ENCODE results near the gene AADACL4.
A peak's percentile ranks its signal among the peaks of the same experiment; 100 is the strongest.

AADACL4 gene

DNA sequence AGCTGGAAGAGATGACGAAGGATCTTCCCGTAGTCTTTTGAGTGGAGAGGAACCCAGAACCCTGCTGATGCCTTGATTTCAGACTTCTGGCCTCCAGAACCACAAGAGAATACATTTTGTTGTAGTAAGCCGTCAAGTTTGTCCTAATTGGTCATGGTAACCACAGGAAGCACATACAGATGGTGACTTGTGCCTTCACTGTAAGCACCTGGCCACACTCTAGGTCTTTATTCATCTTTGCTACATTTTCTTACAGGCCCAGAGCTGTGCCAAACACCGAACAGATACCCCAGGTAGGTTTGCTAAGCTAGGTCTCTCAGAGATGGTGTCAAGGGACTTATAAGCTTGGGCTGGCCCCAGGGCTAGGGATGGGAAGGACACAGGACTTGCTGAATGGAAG is 30.7 kb upstream of the AADACL4 start:
- DNase-seq (ENCODE audit: low read depth) = no peak

DNA sequence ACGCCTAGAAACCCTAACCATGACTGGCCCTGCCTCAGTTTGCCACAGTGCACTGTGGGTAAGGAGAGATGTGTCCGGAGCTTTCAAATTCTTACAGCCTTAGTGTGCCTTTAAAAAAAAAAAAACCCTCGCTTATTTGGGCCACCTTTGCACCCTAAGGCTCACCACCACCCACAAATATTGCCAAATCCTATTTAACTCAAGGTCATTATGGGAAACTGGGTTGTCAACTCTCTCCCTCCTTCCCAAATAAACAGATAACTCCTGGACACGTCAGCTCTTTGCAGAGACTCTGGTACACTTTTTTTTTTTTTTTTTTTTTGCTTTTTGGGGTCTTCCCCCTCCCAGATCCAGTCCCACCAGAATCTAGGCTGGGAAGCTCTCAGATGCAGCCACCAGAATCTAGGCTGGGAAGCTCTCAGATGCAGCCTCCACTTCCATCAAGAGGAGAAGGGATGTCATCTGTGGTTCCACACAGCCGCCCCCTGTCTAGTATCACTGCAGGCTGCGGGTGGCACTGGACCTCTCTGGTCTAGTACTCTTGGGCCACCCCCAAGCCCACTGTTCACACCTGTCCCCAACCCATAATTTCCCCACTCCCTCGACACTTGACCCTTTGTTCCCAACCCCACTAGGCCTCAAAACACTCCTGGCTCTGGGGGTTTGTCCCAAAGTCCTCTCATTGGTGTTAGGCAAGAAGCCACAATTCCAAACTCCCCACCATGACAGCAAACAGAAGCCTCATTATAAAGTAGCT is 29.3 kb upstream of the AADACL4 start:
- DNase-seq (ENCODE audit: low read depth) = no peak

DNA sequence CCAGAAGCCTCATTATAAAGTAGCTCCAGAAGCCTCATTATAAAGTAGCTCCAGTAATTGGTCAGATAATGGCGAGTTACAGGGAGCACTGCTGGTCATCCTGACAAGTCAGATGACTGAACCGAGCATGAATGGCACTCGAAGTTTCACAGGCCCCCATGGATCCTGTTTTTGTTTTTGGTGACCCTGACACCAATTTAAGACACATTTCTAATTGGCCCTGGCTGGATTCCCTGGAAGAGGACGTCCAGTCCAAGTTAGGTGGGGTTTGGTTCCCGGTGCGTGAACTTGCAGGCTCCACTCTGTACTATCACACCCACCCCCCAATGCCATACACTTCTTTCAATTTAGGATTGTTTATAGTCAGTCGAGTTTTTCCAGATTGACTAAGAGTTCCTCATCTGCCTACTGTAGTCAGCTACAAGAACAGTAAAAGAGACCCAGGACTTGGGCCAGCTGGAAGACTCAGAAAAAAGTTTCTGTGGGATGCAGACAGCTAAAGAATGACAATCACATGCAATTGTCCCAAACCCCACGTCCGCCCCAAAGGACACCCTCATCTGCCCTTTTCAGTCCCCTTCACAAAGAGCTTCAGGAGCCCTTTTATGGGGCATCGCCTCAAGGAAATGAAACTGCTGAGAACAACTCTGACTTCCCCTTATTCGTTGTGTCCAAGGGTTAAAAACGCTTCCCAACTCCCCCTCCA is 28.6 kb upstream of the AADACL4 start:
- no peak for DNase-seq (ENCODE audit: low read depth)

DNA sequence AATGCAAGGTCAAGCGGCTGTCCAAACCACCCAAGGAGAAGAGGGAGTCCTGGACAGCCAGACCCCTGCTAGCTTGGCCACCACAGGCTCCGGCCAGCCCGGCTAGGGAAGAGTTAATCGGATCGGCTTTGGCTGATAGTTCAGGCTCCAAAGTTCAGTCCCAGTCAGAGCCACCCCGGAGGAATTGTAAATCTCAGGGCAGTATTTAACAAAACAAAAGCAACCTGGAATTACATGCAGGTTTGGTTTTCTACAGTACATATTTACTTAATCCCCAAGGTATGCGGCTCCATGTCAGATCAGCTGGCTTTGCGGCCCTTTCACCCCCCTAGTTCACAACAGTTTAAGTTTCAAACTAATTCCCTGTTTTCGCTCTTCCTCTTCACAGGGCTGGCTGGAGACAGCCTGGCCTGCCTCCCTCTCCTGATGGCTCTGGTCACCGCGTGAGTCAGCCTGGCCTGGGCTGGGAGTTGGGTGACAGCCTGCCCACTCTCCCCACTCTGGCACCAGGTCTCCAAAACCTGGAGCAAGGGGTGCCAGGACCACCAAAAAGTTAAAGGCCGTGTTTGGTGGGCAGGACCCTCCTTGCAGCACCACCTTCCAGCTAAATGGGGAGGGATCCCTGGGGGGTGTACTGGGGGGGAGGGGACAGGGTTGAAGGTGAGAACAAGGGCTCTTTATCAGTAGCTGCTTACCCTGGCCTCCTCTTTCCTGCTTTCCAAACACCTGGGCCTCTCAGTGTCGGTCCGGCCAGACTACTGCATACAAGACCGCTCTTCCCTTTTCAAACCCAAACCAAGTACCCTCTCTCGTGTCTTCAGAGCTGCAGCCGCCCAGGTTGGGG is 27.8 kb upstream of the AADACL4 start:
- no peak for DNase-seq (ENCODE audit: low read depth)

DNA sequence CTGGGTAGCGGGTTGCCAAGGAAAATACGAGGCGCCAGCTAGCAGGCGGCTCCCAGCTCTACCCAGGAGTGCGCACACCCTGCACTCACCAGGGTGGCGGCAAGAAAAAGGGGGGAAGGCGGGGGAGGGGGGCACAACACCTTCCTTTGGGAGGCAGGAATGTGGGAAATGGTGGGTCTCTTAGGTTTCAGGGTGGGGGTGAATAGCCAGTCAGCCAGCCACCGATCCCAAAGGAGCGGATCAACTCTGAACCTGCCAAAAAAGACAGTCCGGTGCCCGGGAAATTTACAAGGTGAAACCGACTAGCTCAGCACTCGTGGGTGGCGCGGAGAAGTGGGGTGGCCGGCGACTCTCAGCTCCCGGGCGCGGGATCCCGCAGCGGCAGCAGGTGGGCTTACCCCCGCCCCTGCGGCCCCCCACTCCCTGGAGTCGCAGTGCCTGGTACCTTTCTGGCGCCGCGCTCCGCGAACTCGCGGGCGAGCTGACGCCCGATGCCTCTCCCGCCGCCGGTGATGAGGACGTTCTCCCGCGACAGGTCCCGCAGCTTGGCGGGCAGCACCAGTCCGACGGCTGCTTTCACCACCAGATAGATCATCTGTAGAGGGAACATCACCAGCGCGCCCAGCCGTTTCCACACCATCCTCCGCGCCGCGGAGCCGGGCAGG is 27.0 kb upstream of the AADACL4 start:
- DNase-seq (ENCODE audit: low read depth) = no peak

DNA sequence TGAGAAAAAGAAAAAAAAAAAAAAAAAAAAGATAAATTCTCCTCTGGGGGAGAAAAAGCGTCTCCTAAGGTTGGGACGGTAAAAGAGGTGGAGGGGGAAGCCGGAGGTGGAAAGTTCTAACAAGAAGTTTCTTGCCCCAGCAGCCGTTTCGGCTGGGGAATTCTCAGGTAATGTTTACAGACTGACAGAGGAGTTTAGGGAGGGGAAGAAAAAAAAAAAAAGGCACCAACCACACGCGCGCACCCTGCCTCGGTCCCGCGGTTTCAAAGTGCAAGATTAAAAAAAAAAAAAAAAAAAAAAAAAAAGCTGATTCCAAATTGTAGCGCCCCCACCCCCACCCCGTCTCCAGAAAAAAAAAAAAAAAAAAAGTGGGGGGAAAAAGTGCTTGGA is 26.4 kb upstream of the AADACL4 start:
- no peak for DNase-seq (ENCODE audit: low read depth)

DNA sequence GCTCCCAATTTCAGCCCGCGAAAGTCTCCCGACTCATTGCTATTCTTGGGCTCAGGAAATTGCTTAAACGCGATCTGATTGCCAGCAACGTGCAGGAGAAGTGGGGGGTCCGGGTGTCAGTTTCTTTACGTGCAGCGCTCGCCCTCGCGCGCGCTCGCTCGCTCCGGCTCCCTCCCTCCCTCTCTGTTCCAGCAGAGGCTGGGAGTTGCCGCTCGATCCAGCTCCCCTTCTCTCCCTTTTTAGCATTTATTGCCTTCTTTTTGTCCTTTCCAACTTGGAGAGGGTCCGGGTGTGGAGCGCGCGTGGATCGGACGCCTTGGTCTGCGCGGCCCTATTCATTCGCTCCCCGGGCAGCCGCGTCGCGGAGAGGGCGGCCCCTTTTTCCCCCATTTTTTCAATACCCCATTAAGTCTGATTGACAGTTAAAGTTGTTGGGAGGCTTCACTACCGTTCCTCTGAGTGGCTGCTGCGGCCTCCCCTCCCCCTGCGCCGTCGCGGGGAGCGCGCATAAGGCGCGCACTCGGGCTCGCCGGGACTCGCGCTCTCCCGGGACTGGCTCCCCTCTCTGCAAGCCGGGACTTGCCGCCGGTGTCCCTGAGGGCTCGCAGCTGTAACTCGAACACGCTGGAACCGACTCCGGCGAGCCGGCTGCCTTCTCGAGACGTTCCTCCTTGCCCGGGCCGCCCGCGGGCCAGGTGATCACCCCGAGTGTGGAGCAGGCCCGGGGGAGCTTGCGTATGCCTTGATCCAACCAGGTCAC is 25.8 kb upstream of the AADACL4 start, which contains the start of gene DHRS3:
DHRS3 (minus strand) TSS at position 310 of the 760 bp plus-strand sequence. CDS start 862 bp downstream, outside the sequence.
- no peak for DNase-seq (ENCODE audit: low read depth)

DNA sequence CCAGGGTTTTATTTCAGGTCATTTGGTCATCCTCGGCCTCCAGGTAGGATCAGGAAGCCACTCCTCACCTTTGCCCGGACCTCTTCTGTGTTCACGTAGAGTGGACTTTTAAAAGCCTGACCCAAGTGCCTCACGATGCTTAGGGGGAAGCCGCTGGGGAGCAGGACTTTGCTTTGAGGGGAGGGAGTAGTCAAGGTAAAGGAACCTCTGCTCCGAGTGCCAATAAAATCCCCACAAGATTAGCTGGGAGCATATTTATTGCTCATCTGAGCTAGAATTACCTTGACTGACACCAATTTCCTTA is 25.3 kb upstream of the AADACL4 start:
- DNase-seq (ENCODE audit: low read depth) = no peak

DNA sequence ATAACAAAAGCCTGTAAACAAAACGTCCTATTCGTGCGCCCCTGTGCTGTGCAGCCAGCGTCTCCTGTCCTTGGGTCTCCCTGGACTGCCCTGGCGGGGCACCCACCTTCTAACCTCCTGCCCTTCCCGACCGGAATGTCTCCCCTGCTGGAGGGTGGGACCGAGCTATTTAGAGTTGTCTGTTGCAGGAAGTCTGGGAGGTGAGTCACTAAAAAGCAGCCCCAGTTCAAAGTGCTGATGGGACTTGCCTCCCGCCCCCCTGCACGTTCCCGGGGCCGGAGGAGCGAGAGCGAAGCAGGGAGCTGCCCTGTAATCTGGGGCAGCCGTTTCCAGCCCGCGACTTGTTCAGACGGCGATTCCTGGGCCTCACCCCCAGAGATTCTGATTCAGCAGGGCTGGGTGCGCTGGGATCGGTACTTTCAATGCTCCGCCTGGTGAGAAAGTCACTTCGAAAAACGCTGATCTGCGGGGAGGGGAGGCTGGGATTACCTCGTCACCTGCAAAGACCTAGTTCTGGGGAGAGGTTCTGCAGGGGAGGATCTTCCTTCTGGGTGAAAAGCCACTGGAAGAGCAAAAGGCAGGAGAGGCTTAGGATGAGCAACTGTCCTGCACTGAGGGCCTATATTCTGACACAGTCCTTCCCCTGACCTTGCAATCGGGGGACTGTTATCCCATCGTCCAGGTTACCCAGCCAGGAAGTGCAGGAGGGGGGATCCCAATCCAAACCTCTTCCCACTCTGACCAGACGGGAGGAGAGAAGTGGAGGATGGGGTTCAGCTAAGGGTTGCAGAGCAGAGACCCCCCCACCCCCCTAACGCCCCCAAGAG is 24.7 kb upstream of the AADACL4 start:
- peak; percentile 55 for DNase-seq (ENCODE audit: low read depth)

DNA sequence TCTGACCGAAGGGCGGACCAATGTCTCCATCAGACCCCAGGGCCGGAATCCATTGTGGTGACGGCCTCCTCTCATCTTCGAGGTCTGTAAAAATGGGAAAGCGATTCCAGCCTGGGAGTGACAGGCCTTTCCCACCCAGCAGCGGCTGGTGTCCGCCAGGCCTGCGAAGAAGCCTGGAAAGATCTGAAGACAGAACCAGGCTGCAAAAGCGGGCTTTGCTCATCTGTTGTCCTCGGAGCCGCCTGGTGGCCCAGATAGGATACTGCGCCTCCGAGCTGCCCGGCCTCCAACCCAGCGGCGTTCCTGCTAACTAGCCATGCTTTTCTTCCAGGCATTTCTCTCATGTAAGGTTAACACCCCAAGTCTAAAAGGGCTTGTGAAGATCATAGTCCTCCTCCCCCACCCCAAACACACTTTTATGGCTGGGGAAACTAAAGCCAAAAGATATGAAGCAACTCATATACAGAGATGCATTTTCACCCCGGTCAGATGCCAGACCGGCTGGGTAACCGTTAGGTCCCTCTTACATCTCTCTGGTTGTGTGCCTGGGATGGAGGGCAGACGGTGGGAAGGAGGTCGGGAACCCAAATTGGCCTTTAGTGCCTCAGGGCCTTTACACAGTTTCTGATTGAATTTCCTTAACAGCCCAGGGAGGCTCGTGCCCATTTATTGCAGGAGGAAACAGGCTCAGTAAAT is 23.9 kb upstream of the AADACL4 start:
- DNase-seq (ENCODE audit: low read depth) = peak; percentile 83

DNA sequence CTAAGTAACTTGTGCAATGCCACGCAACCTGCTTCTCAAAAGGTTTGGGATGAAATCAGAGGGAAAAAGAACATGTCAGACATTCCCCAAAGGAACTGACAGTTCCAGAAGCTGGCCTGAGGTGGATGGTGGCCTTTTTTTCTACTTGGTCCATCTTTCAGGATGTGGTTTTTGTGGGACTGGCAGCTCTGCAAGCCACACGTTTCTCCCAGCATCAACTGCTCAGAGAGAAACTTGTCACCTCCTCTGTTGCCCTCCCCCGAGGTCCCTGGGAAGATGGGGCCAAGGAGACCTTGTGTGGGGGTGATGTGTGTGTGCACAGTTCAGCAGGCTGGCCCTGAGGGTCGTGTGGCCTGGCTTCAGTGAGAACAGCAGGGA is 23.4 kb upstream of the AADACL4 start:
- no peak for DNase-seq (ENCODE audit: low read depth)

DNA sequence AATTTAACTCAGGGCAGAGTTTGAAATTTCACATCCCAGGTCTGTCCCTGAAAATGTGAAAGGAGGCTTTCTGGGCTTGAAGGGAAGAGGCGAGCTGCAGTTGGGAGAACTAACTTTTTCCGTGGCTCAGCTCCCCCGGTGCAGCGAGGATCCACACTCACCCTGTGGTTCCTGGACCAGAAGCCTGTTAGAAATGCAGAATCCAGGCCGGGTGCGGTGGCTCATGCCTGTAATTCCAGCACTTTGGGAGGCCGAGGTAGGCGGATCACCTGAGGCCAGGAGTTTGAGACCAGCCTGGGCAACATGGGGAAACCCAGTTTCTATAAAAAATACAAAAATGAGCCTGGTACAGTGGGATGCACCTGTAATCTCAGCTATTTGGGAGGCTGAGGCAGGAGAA is 23.0 kb upstream of the AADACL4 start:
- no peak for DNase-seq (ENCODE audit: low read depth)

DNA sequence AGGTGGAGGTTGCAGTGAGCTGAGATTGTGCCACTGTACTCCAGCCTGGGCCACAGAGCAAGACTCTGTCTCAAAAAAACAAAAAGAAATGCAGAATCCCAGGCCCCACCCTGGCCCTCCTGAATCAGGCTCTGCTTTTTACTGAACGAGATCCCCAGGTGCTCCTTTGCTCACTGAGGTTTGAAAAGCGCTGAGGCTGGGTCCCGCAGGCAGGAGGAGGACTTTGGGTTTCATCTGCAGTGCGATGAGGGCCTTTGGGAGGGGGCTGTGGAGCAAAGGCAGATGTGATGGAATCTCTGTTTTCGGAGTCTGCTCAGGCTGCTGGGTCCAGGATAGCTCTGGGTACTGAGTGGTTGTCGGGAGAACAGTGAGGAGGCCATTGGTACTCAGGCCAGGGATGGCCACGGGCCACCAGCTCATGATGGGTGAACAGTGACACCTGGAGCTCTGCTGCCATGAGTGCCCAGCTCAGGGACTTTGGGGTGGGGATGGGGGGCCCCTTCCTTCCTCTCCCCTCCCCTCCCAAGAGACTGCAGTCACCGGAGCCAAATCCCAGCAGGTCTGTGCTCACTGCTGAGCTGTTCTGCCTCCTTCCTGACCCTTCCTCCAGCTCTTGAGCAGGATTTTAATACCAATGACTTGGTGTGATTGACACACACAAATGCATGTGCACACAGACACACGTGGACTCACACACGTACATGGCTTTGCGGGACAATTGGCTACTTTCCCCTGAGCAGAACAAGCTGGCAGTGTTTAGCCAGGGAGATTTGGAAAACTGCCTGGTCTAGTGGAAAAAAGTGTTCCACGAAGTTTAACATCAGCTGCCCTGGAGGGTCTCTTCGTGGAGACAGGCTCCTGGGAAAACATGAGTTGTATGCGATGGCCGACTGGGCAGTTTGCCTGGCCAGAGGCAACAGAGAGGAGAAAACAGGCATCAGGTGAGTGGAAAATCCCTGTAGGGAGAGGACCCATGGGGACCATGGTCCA is 22.2 kb upstream of the AADACL4 start:
- no peak for DNase-seq (ENCODE audit: low read depth)

DNA sequence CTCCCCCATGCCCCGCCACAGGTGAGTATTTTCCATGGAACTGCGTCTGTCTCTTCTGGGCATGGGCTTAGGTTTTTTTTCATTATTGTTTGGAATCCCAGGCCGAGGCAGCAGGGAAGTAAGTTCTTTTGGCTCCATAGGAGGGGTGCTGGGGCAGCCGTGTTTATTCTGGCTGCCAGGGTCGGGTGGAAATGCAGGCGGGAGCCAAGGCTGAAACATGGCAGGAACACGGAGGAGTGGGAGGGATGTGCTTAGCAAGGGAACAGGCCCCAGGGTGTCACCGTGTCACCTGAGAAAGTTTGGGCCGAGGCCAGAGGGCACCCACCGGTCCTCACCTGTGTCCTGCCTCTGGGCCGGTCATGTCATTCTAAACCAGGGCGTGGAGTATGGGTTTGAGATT is 21.4 kb upstream of the AADACL4 start:
- no peak for DNase-seq (ENCODE audit: low read depth)

DNA sequence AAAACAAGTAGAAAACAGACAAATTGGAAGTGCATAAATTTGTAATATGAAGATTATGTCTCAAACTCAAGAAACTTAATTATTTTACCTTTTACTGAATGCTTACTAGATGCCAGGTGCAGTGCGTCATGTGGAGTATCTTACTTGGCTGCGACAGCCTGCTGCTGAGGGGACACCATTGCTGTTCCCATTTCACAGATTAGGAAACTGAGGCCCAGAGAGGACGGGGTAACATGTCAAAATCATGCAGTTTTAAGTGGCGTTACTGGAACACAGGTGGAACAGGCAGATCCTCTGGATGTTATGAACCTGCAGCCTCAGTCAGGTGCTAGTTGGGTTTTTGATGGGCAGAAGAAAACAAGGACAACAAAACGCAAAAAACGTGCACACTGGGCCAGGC is 18.6 kb upstream of the AADACL4 start:
- DNase-seq (ENCODE audit: low read depth) = no peak

DNA sequence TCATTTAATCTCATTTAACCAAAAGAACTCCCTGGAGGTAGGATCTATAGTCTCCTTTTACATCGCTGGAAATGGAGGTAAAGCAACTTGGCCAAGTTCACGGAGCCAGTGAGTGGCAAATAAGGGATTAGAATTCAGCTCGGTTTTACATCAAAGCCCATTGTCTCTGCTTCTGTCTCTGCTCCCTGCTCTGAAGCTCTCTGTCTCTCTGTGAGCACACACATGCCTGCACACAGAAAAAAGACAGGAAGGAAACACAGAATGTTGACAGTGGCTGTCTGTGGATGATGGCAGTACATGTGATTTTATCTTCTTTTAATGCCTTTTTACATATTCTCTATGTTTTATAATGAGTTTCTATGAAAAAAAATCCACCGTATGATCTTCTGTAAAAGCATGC is 17.0 kb upstream of the AADACL4 start:
- DNase-seq (ENCODE audit: low read depth) = no peak

DNA sequence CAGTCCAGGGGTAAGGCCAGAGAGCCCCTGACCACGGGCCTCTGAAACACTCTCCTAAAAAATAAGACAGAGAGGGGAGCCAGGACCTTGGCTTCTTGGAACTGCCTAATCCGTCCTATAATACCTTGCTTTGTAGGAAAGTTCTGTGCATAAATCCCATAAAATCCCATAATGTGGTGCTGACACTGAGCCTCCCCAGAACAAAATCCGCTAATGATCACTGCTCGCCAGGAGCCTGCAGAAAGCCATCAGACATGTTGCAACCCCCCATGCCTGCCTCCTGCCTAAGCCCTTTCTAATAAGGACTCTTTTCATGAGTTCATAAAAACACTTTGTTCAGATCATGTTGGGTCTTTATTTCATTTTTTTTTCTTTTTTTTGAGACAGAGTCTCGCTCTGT is 16.6 kb upstream of the AADACL4 start:
- DNase-seq (ENCODE audit: low read depth) = no peak

DNA sequence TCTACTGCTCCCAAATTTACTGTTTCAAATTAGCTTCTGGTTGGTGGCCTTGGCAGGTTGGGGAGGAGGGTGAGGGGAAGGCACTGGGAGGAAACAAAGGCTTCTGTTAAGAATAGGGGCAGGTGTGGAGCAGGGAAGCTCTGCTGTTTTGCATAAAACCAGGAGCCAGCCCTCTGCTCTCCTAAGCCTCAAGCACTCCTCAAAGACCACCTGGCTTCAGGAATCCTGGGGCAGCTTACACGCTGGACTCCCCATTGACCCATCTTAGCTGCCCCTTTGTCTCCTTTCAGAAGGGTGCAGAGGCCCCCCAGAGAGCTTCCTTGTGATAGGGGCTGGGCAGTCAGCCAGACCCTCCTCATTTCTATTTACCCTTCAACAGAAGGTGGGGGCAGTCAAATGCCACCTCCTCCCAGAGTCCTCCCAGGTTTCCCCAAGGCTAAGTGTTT is 14.4 kb upstream of the AADACL4 start:
- no peak for DNase-seq (ENCODE audit: low read depth)

Measured in fibroblast of the conjunctiva (primary cell).